Measurements from ENCODE around the gene BCCIP.

Gene BCCIP

DNA sequence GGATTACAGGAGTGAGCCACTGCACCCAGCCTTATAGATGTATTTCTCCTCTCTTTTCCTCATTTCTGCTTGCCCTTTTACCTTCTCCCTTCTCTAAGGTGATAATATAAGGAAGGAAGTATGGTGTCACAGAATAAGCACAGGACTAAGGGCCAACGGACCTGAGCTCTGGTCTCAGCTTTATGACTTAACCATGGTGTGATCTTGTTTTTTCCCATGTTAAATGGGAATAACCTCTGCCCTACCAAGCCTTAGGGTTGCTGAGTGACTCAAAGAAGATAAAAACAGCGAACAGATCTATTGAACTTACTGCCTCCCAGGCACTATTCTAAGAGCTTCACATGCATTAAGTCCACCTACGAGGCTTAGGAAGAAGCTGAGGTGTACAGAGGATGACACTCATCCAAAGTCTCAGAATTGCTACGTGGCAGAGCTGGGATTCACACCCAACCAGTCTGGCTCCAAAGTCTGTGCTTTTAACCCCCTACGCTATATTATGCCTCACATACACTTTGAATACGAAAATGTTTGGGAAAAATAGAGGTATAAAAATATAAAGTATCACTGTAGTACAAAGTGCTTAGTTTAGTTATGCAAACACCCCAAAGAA lies 5.9 kb upstream of the BCCIP start:
- no peaks in the 10 kb centered on the region for H3K4me1 ChIP-seq (ENCODE audit: insufficient read depth, poor library complexity, severe bottlenecking)
- H3K4me3 ChIP-seq (ENCODE audit: severe bottlenecking): no peak overlapping the region
- TF ChIP-seq, protein P1, sequence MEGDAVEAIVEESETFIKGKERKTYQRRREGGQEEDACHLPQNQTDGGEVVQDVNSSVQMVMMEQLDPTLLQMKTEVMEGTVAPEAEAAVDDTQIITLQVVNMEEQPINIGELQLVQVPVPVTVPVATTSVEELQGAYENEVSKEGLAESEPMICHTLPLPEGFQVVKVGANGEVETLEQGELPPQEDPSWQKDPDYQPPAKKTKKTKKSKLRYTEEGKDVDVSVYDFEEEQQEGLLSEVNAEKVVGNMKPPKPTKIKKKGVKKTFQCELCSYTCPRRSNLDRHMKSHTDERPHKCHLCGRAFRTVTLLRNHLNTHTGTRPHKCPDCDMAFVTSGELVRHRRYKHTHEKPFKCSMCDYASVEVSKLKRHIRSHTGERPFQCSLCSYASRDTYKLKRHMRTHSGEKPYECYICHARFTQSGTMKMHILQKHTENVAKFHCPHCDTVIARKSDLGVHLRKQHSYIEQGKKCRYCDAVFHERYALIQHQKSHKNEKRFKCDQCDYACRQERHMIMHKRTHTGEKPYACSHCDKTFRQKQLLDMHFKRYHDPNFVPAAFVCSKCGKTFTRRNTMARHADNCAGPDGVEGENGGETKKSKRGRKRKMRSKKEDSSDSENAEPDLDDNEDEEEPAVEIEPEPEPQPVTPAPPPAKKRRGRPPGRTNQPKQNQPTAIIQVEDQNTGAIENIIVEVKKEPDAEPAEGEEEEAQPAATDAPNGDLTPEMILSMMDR (IDR thresholded peaks at IDR 0.05; ENCODE audit: poor library complexity, severe bottlenecking): no peak
- no peak overlapping the region for H3K27ac ChIP-seq (ENCODE audit: poor library complexity, severe bottlenecking)
- H3K9me3 ChIP-seq (ENCODE audit: severe bottlenecking): no peaks in the 10 kb centered on the region
- H3K36me3 ChIP-seq (ENCODE audit: low read depth): peaks cover 28% of the 10 kb centered on the region
- DNase-seq (ENCODE audit: low spot score): no peak
- H3K27me3 ChIP-seq (ENCODE audit: insufficient read depth, poor library complexity, severe bottlenecking): no peaks in the 10 kb centered on the region
- ATAC-seq (ENCODE audit: low read depth): no peak

DNA sequence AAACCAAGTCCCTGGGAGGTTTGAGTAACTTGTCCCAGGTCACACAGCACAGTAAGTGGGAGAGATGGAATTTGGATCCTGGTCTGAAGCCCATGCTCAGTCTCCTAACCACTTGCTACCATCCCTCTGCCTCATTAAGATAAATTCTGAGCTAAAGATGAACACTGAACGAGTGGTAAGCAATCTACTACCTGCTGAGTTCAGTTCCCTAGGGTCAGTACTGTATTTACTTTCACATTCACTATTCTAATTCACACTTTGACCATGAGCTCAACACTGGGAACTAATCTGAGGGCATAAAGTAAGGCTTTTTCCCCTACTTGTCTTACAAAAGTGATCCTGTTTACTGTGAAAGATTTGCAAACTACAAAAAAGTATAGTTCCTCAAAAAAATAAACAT lies 2.6 kb upstream of the BCCIP start:
- Histone ChIP-seq H3K4me1 (ENCODE audit: insufficient read depth, poor library complexity, severe bottlenecking) (peaks cover 9% of the 10 kb centered on the region), H3K27me3 (ENCODE audit: insufficient read depth, poor library complexity, severe bottlenecking) (no peaks in the 10 kb centered on the region), H3K36me3 (ENCODE audit: low read depth) (peaks cover 18% of the 10 kb centered on the region), H3K9me3 (ENCODE audit: severe bottlenecking) (no peaks in the 10 kb centered on the region), H3K4me3 (ENCODE audit: severe bottlenecking) (no peak overlapping the region), H3K27ac (ENCODE audit: poor library complexity, severe bottlenecking) (no peak overlapping the region)
- ATAC-seq (ENCODE audit: low read depth): no peak
- DNase-seq (ENCODE audit: low spot score): no peak
- TF ChIP-seq, protein P1 (IDR thresholded peaks at IDR 0.05; ENCODE audit: poor library complexity, severe bottlenecking): no peak

DNA sequence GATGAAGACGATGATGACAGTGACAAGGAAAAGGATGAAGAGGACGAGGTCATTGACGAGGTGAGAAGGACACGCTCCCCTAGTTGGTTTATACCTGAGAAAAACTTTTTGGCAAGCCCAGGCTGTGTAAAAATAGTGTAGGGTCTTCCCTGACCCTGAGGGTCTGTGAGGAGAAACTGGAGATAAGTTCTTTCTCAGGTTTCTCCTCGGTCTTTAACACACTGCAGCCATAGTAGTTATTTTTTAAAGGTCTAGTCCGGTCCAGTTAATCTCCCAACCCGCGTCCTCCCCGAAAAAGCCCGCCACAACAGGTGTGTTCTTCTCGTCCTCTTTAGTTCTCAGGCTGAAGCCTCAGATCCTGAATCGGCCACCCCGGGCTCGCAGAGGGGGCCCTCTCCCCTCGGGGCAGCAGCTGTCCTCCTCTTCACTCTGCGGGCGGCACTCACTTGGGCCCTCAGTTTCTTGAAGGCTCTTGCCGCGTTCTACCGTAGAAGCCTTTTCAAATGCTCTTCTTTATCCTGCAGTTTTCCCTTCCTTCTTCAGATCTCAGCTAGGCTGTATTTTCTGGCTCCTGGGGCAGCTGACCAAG lies 411 bp downstream of the BCCIP start:
- TF ChIP-seq, protein P1 (IDR thresholded peaks at IDR 0.05; ENCODE audit: poor library complexity, severe bottlenecking): no peak
- H3K27ac ChIP-seq (ENCODE audit: poor library complexity, severe bottlenecking): peak overlapping the region; percentile 39
- peak overlapping the region; percentile 91 for H3K4me3 ChIP-seq (ENCODE audit: severe bottlenecking)
- H3K36me3 ChIP-seq (ENCODE audit: low read depth): peaks cover 47% of the 10 kb centered on the region
- no peaks in the 10 kb centered on the region for H3K9me3 ChIP-seq (ENCODE audit: severe bottlenecking)
- H3K4me1 ChIP-seq (ENCODE audit: insufficient read depth, poor library complexity, severe bottlenecking): peaks cover 9% of the 10 kb centered on the region
- ATAC-seq (ENCODE audit: low read depth): peak; percentile 3; the same call in 1 of the 3 replicates
- H3K27me3 ChIP-seq (ENCODE audit: insufficient read depth, poor library complexity, severe bottlenecking): no peaks in the 10 kb centered on the region
- no peak for DNase-seq (ENCODE audit: low spot score)

DNA sequence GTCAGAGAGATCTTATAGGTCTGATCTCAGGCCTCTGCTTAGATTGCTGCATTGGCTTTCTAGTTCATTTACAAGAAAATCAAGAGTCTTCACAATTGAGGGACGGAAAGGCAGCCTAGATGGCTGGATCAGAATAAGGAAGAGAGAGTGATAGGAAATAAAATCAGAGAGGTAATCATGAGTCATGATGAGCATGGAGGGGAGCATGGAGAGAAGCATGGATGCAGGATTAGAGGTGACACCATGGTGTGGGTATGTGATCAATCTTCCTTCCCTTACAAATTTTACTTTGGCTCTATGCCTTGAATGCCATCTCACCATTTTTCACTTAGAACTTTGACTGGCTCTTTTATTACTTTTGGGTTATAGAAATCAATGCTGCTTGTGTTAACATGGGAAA lies 1.4 kb downstream of the BCCIP start:
- Histone ChIP-seq H3K36me3 (ENCODE audit: low read depth) (peaks cover 57% of the 10 kb centered on the region), H3K4me3 (ENCODE audit: severe bottlenecking) (peak overlapping the region; percentile 91), H3K27ac (ENCODE audit: poor library complexity, severe bottlenecking) (peak overlapping the region; percentile 39), H3K9me3 (ENCODE audit: severe bottlenecking) (no peaks in the 10 kb centered on the region), H3K27me3 (ENCODE audit: insufficient read depth, poor library complexity, severe bottlenecking) (no peaks in the 10 kb centered on the region), H3K4me1 (ENCODE audit: insufficient read depth, poor library complexity, severe bottlenecking) (peaks cover 9% of the 10 kb centered on the region)
- TF ChIP-seq, protein P1 (IDR thresholded peaks at IDR 0.05; ENCODE audit: poor library complexity, severe bottlenecking): no peak
- peak; percentile 64 for ATAC-seq (ENCODE audit: low read depth)
- no peak for DNase-seq (ENCODE audit: low spot score)

DNA sequence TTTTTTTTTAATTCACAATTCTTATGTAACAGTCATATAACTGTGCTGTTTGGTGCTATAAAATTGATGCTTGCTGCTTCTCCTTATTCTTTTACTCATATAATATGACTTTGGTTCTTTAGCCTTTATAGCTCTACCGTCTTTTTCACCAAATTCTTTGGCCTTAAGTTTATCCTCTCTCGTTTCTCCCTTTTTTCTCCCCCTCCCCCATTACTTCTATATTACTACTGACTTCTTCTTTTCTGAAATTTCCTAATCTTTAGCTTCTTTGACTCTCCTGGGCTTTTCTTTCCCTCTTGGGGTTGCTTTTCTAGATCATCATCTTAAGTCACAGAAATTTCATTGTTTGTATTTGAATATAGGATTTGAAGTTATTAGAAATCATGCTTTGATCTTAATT lies 3.8 kb downstream of the BCCIP start:
- DNase-seq (ENCODE audit: low spot score) (no peak), ATAC-seq (ENCODE audit: low read depth) (no peak)
- Histone ChIP-seq H3K27ac (ENCODE audit: poor library complexity, severe bottlenecking) (no peak overlapping the region), H3K36me3 (ENCODE audit: low read depth) (peaks cover 77% of the 10 kb centered on the region), H3K9me3 (ENCODE audit: severe bottlenecking) (no peaks in the 10 kb centered on the region), H3K27me3 (ENCODE audit: insufficient read depth, poor library complexity, severe bottlenecking) (no peaks in the 10 kb centered on the region), H3K4me1 (ENCODE audit: insufficient read depth, poor library complexity, severe bottlenecking) (peaks cover 9% of the 10 kb centered on the region), H3K4me3 (ENCODE audit: severe bottlenecking) (no peak overlapping the region)
- TF ChIP-seq, protein P1 (IDR thresholded peaks at IDR 0.05; ENCODE audit: poor library complexity, severe bottlenecking): no peak
